Measurements from ENCODE around the gene CLEC2A.

GRCh38 chr12:9881246-9881645 lies 50.9 kb downstream of the CLEC2A start, which contains the start of gene KLRF2:
- TF ChIP-seq, protein P1, sequence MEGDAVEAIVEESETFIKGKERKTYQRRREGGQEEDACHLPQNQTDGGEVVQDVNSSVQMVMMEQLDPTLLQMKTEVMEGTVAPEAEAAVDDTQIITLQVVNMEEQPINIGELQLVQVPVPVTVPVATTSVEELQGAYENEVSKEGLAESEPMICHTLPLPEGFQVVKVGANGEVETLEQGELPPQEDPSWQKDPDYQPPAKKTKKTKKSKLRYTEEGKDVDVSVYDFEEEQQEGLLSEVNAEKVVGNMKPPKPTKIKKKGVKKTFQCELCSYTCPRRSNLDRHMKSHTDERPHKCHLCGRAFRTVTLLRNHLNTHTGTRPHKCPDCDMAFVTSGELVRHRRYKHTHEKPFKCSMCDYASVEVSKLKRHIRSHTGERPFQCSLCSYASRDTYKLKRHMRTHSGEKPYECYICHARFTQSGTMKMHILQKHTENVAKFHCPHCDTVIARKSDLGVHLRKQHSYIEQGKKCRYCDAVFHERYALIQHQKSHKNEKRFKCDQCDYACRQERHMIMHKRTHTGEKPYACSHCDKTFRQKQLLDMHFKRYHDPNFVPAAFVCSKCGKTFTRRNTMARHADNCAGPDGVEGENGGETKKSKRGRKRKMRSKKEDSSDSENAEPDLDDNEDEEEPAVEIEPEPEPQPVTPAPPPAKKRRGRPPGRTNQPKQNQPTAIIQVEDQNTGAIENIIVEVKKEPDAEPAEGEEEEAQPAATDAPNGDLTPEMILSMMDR (IDR thresholded peaks at IDR 0.05; ENCODE audit: poor library complexity, severe bottlenecking) = no peak
- TF ChIP-seq RAD21 (conservative IDR thresholded peaks at IDR 0.05) (no peak), POLR2AphosphoS5 (IDR thresholded peaks at IDR 0.05) (no peak), EZH2 (IDR thresholded peaks at IDR 0.05; ENCODE audit: borderline replicate concordance, insufficient read depth, low read length, poor library complexity, severe bottlenecking) (no peak), EP300 (conservative IDR thresholded peaks at IDR 0.05; ENCODE audit: poor library complexity, severe bottlenecking) (no peak), TAF1 (IDR thresholded peaks at IDR 0.05; ENCODE audit: low read depth) (no peak), MXI1 (conservative IDR thresholded peaks at IDR 0.05; ENCODE audit: poor library complexity, severe bottlenecking) (no peak), SMC3 (conservative IDR thresholded peaks at IDR 0.05; ENCODE audit: poor library complexity) (no peak)
- TF ChIP-seq, protein P2, sequence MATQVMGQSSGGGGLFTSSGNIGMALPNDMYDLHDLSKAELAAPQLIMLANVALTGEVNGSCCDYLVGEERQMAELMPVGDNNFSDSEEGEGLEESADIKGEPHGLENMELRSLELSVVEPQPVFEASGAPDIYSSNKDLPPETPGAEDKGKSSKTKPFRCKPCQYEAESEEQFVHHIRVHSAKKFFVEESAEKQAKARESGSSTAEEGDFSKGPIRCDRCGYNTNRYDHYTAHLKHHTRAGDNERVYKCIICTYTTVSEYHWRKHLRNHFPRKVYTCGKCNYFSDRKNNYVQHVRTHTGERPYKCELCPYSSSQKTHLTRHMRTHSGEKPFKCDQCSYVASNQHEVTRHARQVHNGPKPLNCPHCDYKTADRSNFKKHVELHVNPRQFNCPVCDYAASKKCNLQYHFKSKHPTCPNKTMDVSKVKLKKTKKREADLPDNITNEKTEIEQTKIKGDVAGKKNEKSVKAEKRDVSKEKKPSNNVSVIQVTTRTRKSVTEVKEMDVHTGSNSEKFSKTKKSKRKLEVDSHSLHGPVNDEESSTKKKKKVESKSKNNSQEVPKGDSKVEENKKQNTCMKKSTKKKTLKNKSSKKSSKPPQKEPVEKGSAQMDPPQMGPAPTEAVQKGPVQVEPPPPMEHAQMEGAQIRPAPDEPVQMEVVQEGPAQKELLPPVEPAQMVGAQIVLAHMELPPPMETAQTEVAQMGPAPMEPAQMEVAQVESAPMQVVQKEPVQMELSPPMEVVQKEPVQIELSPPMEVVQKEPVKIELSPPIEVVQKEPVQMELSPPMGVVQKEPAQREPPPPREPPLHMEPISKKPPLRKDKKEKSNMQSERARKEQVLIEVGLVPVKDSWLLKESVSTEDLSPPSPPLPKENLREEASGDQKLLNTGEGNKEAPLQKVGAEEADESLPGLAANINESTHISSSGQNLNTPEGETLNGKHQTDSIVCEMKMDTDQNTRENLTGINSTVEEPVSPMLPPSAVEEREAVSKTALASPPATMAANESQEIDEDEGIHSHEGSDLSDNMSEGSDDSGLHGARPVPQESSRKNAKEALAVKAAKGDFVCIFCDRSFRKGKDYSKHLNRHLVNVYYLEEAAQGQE (IDR thresholded peaks at IDR 0.05; ENCODE audit: borderline replicate concordance) = no peak

Measured in neural cell (in vitro differentiated cells).